PC-3 (cell line): ENCODE results near the gene CERT1.

Source experiments
- CTCF ChIP-seq: fragments of 300-600 bp; sonication (generic); conservative IDR thresholded peaks from 2 replicates; pipeline ENCODE4 v1.5.1; 2017; ENCODE audit warnings: antibody characterized with exemption, low read depth, mild to moderate bottlenecking, low read length
- EZH2 ChIP-seq: fragments of 300-600 bp; sonication (generic); IDR thresholded peaks from one replicate; pipeline ENCODE4 v1.6.1; 2017; ENCODE audit warnings: antibody characterized with exemption, mild to moderate bottlenecking, low read length; ENCODE audit not compliant: unreplicated experiment

GRCh38 chr5:75363111-75363510 lies 148.3 kb downstream of the CERT1 start:
- TF ChIP-seq CTCF (no peak), EZH2 (no peak)
